HUES64 (cell line): Measurements from ENCODE around the gene ACSL1.

ENCODE experiments used
- H3K27ac ChIP-seq: 2 replicates; pipeline ENCODE4 v1.7.0; 2013; ENCODE audit warnings: low read depth, low read length, inconsistent platforms
- H3K27me3 ChIP-seq: 2 replicates; pipeline ENCODE4 v1.6.1; 2013; ENCODE audit warnings: mild to moderate bottlenecking, low read length; ENCODE audit not compliant: insufficient read depth
- H3K36me3 ChIP-seq: 2 replicates; pipeline ENCODE4 v1.6.1; 2013; ENCODE audit warnings: mild to moderate bottlenecking, low read length; ENCODE audit not compliant: insufficient read depth
- H3K4me1 ChIP-seq: 2 replicates; pipeline ENCODE4 v1.6.1; 2013; ENCODE audit warnings: mild to moderate bottlenecking, low read length, moderate library complexity; ENCODE audit not compliant: insufficient read depth
- H3K4me3 ChIP-seq: 2 replicates; pipeline ENCODE4 v1.5.1; 2013; ENCODE audit warnings: mild to moderate bottlenecking, low read length, moderate library complexity
- H3K9ac ChIP-seq: 2 replicates; pipeline ENCODE4 v1.6.1; 2013; ENCODE audit warnings: mild to moderate bottlenecking, low read depth, low read length
- H3K9me3 ChIP-seq: 2 replicates; pipeline ENCODE4 v1.6.1; 2013; ENCODE audit warnings: low read depth, low read length; ENCODE audit not compliant: insufficient read depth
- WGBS: fragments of 150-250, 120-280 bp; methylation state at CpG from one replicate; pipeline ENCODE4 v1.1.7; 2013; ENCODE audit warnings: missing lambda C conversion rate; 5-methylcytosine and 5-hydroxymethylcytosine counted together

ACSL1 gene

DNA sequence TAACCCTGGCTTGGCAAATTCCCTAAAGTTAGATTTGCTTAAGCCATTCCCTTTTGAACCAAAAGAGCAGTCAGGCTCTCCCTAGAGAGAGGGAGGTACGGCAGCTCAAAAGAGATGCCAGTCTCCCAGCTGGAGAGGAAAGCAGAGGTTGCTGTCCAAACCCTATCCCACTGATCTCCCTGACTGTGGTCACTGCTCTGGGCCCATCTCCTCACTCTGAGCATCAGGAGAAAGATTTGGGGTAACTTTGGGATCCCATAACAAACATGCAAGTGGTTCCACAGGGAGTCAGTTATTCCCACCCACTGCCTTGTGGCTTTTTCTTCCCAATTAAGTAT is 17.1 kb downstream of the ACSL1 start:
- H3K36me3 ChIP-seq = no peaks in the 10 kb centered on the region
- peak overlapping the region; percentile 46; the same call in 1 of the 2 replicates for H3K27ac ChIP-seq
- H3K9ac ChIP-seq = no peak overlapping the region
- peaks cover 68% of the 10 kb centered on the region; the same call in 1 of the 2 replicates for H3K27me3 ChIP-seq
- H3K9me3 ChIP-seq = no peaks in the 10 kb centered on the region
- H3K4me3 ChIP-seq = no peak overlapping the region
- peaks cover 12% of the 10 kb centered on the region for H3K4me1 ChIP-seq
- WGBS = 20% methylated on average over 1 of the region's 1 CpG

DNA sequence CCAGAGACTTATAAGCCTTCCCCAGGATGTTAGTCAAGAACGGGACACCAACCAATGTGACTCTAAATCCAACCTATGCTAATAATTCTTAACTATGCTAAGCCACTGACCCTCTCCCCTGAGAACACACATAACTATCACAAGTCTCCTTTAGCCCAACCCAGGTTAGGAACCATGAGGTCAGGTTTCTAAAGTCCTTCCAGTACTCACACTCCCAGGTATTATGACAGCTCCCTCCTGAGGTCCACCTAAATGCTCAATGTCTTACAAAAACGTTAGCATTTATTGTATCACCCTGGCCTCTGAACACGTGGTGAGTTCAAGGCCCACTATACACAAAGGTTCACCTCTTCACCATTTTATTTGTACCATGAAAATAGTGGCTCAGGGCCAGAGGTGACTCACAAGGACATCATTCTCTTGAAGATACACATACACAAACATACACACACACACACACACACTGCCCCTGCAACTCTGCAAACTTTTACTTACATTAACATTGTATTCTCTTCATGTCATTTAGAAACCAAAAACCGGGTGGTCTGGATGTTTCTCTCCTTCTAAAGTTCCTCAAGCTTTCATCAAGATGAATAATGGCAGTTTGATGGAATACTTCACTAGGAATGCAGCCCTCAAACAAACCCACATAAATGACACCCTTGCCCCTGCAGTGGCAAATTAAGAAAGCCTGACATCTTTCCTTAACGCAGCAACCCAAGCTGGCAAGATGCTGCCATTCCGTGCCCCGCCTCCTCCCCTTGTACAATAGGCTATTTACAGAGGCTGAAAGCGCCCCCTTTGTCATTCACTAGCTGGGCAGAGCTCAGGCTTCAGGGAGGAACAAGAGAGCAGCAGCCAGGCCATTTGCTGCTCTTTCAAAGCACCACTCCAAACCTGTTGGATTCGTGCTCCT is 17.7 kb downstream of the ACSL1 start:
- Histone ChIP-seq H3K27me3 (peaks cover 65% of the 10 kb centered on the region; the same call in 1 of the 2 replicates), H3K4me3 (no peak overlapping the region), H3K27ac (peak overlapping the region; percentile 46; the same call in 1 of the 2 replicates), H3K4me1 (peaks cover 12% of the 10 kb centered on the region), H3K9ac (no peak overlapping the region), H3K9me3 (no peaks in the 10 kb centered on the region), H3K36me3 (no peaks in the 10 kb centered on the region)
- WGBS = 24% methylated on average over 9 of the region's 9 CpGs

DNA sequence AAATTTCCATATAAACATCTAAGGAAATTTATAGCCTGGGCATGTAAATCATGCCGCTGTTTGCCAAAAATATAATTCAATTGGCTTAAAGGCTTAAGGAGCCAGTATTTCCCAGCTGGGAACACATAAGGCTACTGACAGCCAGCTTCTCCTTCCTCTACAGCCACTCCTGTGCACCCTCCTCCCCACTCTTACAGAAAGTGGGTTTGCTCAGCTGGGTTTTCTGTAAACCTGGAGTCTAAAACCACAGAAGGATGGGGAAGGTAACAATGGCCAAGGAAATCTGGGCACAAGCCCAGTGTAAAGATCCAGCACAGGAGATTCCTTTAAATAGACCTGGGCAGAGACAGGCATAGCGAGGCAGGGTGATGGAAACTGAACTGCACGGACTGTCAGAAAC is 18.5 kb downstream of the ACSL1 start:
- H3K27ac ChIP-seq = no peak overlapping the region

DNA sequence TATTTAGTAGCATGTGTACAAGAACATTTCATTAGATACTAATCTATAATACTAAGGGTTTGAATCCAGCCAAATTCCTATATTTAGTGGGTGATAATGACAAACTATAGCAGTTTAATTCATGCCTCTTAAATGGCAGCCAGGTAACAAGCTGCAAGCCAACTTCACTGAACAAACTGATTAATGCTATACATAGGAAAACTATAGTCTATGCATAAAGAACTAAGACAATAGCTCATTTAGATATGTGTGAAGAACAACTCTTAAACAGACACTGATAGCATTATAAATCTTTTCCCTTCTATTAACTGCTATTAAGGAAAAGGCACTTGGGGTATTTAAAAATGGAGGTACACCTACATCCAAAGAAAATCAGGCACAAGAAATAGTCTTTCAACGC is 19.1 kb downstream of the ACSL1 start:
- Histone ChIP-seq H3K36me3 (no peaks in the 10 kb centered on the region), H3K4me1 (peaks cover 12% of the 10 kb centered on the region), H3K9me3 (no peaks in the 10 kb centered on the region), H3K9ac (no peak overlapping the region), H3K4me3 (no peak overlapping the region), H3K27ac (no peak overlapping the region), H3K27me3 (peaks cover 53% of the 10 kb centered on the region; the same call in 1 of the 2 replicates)
- 100% methylated on average over 1 of the region's 1 CpG for WGBS

More for the DNA sequence above, 18.5 kb downstream of the ACSL1 start:
- H3K9ac ChIP-seq = no peak overlapping the region
- no peaks in the 10 kb centered on the region for H3K9me3 ChIP-seq
- no peak overlapping the region for H3K4me3 ChIP-seq
- H3K27me3 ChIP-seq = peaks cover 59% of the 10 kb centered on the region; the same call in 1 of the 2 replicates
- peaks cover 12% of the 10 kb centered on the region for H3K4me1 ChIP-seq
- 96% methylated on average over 3 of the region's 3 CpGs for WGBS
- H3K36me3 ChIP-seq = no peaks in the 10 kb centered on the region

DNA sequence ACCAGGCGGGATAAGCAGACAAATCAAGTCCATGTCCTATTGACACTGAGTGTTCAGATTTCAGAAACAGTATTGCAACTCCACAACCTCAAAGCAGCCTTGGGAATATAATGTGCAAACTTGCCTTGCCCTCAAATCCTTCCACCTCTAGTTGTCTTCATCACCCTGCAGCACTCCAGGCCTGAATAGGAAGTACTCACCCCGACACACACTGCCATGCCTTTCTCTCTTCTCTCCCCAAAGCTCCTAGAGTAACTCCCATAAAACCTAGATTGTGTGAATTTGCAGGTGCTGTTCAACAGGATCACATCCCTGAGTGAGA is 19.6 kb downstream of the ACSL1 start:
- Histone ChIP-seq H3K27ac (no peak overlapping the region), H3K9ac (no peak overlapping the region), H3K27me3 (peaks cover 50% of the 10 kb centered on the region; the same call in 1 of the 2 replicates), H3K4me3 (no peak overlapping the region), H3K4me1 (peaks cover 12% of the 10 kb centered on the region), H3K9me3 (no peaks in the 10 kb centered on the region), H3K36me3 (no peaks in the 10 kb centered on the region)
- 86% methylated on average over 2 of the region's 2 CpGs for WGBS

DNA sequence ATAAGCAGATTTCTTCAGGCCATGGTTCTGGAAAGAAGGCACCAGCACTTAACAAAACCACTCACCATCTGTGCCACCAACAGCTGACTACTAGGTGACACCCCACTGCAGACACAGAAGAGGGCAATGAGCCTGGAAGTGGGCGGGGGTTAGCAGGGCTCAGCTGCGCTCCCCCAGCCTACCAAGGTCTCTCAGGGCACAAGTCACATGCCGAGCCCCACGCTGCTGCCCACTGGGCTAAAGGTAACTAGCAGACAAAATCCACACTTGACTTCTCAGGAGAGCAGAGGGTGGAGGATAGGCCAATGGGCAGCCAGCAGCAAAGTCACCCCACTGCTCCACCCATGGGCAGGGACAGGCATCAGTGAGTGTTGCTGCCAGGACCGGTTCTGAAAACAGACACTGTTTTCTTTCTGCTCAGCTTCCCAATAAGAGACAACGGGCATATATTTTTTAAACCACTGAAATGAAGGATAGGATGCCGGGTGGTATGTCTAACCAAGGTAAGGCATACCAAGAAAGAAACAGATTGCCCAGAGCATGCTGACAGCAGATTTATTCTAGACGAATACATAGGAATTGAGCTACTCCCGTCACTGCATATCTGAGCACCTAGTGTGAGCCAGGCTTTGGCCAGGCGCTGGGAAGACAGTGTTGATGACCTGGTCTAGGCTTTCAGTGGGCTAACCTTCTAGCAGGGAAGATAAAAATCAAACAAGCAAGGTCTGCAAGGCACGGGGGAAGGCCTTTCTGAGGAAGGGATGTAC is 20.1 kb downstream of the ACSL1 start:
- H3K9ac ChIP-seq = no peak overlapping the region
- H3K36me3 ChIP-seq = no peaks in the 10 kb centered on the region
- H3K4me1 ChIP-seq = peaks cover 12% of the 10 kb centered on the region
- H3K4me3 ChIP-seq = no peak overlapping the region
- H3K27ac ChIP-seq = no peak overlapping the region
- WGBS = 89% methylated on average over 11 of the region's 11 CpGs
- H3K27me3 ChIP-seq = peaks cover 47% of the 10 kb centered on the region; the same call in 1 of the 2 replicates
- no peaks in the 10 kb centered on the region for H3K9me3 ChIP-seq

DNA sequence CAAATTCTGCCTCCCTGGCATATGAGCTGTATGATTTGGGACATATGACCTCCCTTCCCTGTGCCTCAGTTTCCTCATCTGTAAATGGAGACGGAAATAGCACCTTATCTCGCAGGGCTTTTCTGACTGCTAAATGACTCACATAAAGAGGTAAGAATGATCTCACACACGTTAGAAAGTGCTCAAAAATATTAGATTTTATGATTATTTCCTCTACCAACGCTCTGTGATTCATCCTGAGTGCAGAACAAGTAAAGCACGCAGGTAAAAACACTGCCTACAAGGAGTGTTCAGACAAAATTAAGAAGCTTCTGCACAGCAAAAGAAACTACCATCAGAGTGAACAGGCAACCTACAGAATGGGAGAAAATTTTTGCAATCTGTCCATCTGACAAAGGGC is 21.1 kb downstream of the ACSL1 start:
- Histone ChIP-seq H3K27me3 (peaks cover 38% of the 10 kb centered on the region), H3K9ac (no peak overlapping the region), H3K9me3 (no peaks in the 10 kb centered on the region), H3K4me1 (peaks cover 12% of the 10 kb centered on the region), H3K36me3 (no peaks in the 10 kb centered on the region), H3K4me3 (no peak overlapping the region), H3K27ac (no peak overlapping the region)
- 95% methylated on average over 5 of the region's 5 CpGs for WGBS

DNA sequence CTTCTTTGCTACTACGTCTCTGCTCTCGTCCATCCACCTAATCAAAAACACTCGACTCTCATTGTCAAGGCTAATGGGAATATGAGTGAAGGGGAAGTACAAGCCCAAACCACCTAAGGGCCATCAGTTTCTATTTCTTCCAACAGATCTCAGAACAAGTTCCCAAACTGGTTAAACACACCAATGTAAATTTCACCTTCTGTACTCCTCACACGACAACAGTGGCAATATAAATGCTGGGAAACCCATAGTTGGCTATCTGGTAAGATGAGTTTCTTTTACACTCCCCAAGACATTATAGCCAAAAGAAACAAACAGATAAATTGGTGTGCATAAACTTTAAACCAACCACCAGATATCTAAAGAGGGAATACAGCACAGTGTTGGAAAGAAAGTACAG is 21.9 kb downstream of the ACSL1 start:
- no peak overlapping the region for H3K9ac ChIP-seq
- H3K36me3 ChIP-seq = no peaks in the 10 kb centered on the region
- H3K27me3 ChIP-seq = peaks cover 38% of the 10 kb centered on the region
- H3K9me3 ChIP-seq = no peaks in the 10 kb centered on the region
- H3K4me3 ChIP-seq = no peak overlapping the region
- peaks cover 10% of the 10 kb centered on the region for H3K4me1 ChIP-seq
- H3K27ac ChIP-seq = no peak overlapping the region
- 89% methylated on average over 1 of the region's 4 CpGs for WGBS

DNA sequence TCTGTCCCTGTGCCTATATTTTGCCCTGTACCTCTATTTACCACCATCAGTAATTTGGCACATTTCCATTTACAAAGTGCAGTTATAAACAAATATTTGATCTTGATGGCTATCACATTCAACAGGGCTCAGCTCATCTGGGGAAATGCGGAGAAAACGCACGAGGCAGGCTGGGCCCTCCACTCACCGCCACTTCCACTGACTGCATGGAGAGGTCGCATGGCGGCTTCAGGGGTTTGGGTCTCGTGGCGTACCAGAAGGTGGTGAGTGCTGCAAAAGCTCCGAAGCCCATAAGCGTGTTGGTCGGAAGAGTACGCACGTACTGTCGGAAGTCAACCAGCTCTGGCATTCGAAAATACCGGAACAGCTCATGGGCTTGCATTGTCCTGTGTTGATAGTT is 22.6 kb downstream of the ACSL1 start:
- H3K9me3 ChIP-seq = no peaks in the 10 kb centered on the region
- no peak overlapping the region for H3K9ac ChIP-seq
- WGBS = 96% methylated on average over 16 of the region's 16 CpGs
- peaks cover 37% of the 10 kb centered on the region for H3K27me3 ChIP-seq
- H3K27ac ChIP-seq = no peak overlapping the region
- H3K4me3 ChIP-seq = no peak overlapping the region
- H3K4me1 ChIP-seq = peaks cover 3% of the 10 kb centered on the region; the same call in 1 of the 2 replicates
- no peaks in the 10 kb centered on the region for H3K36me3 ChIP-seq

DNA sequence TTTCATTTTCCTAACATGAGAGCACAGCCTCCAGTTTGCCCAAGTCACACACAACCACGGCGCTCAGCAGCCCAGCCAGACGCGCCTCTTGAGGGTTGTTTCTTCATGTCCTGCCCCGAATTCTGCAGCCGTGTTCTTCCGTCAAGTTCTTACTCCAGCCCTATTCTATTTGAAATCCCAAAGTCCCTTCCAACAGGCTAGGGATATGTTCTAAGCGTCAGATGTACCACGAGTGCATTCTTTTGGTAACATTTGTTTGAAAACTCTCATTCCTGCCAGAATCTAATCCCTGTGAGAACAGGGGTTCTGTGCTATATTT is 23.1 kb downstream of the ACSL1 start:
- no peaks in the 10 kb centered on the region for H3K4me1 ChIP-seq
- WGBS = 94% methylated on average over 9 of the region's 9 CpGs
- no peak overlapping the region for H3K27ac ChIP-seq
- H3K27me3 ChIP-seq = peaks cover 32% of the 10 kb centered on the region
- H3K9ac ChIP-seq = no peak overlapping the region
- no peaks in the 10 kb centered on the region for H3K9me3 ChIP-seq
- no peaks in the 10 kb centered on the region for H3K36me3 ChIP-seq
- H3K4me3 ChIP-seq = no peak overlapping the region
